Globus pallidus (tissue), 1 donor: ENCODE results near the gene ZP2.
"Not testable (repeated sequence)": the region's sequence is repeated elsewhere in the genome, so short reads cannot be mapped to it uniquely, and the experiment has no call there.

Experiments
- DNase-seq: peaks from one replicate; pipeline ENCODE4 v3.0.0-alpha.2; 2015; ENCODE audit warnings: low spot score

ZP2 gene

GRCh38 chr16:21211486-21211885, at the start of gene ZP2:
ZP2 (minus strand) TSS chr16:21211574; CDS start chr16:21211547, 27 bp downstream.
- no peak for DNase-seq

DNA sequence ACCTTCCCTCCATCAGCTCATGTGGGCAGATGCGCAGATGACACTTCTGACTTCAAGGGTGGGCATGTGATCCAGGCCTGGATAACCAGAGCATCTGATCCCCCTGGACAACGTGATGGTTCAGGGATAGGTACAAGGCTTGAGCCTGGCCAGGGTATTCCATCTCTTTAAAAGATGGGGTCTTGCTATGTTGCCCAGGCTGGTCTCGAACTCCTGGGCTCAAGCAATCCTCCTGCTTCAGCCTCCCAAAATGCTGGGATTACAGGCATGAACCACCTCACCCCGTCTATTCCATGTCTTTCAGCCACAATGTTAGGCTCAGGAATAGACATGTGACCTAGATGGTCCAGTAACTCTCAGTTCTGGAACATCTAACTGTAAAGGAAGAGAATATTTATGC, 45.9 kb upstream of the ZP2 start:
- DNase-seq = no peak

GRCh38 chr16:21256636-21257035, 45.3 kb upstream of the ZP2 start:
- no peak for DNase-seq

GRCh38 chr16:21253470-21253869, 42.1 kb upstream of the ZP2 start:
- DNase-seq = no peak

GRCh38 chr16:21250072-21250923, 38.9 kb upstream of the ZP2 start:
- no peak for DNase-seq

DNA sequence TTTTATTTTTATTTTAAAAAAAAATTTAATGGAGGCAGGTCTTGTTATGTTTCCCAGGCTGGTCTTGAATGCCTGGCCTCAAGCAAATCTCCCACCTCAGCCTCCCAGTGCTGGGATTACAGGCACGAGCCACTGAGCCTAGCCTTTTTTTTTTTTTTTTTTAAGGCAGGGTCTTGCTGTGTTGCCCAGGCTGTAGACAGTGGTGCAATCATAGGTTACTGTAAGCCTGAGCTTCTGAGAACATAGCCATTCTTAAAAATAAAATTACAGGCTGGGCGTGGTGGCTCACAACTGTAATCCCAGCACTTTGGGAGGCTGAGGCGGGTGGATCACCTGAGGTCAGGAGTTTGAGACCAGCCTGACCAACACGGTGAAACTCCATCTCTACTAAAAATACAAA, 36.8 kb upstream of the ZP2 start:
- DNase-seq = not testable (repeated sequence)

GRCh38 chr16:21244518-21245215, 33.3 kb upstream of the ZP2 start:
- DNase-seq = no peak

- DNase-seq = no peak
Measured at GRCh38 chr16:21242756-21243155, 31.4 kb upstream of the ZP2 start.

GRCh38 chr16:21239646-21240045, 28.3 kb upstream of the ZP2 start:
- DNase-seq = no peak

GRCh38 chr16:21236831-21237230, 25.5 kb upstream of the ZP2 start:
- DNase-seq = no peak

DNA sequence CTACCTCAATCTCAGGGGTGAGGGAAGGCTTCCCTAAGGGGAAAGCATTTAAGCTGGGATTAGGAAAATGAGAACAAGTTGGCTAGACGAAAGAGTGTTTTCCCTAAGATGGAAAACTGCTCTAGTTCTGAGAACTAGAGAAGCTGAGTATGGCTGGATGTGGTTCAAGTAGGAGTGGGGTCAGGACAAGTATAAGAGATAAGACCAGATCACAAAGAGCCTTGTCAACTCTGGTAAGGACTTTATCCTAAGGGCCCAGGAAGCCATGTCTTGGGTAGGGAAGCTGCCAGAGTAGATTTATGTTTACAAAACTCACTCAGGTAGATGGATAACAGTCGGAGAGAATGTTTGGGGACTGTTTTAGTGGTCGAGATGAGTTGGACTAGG, 23.8 kb upstream of the ZP2 start:
- DNase-seq = no peak

- DNase-seq = no peak
Measured at GRCh38 chr16:21233521-21234150, 22.3 kb upstream of the ZP2 start, which contains the start of gene ANKS4B. ANKS4B (plus strand) TSS chr16:21233699; CDS start chr16:21233738, 39 bp downstream.

- DNase-seq = no peak
Measured at GRCh38 chr16:21233045-21233520, 21.7 kb upstream of the ZP2 start.

GRCh38 chr16:21228361-21228872, 17.0 kb upstream of the ZP2 start:
- no peak for DNase-seq

DNA sequence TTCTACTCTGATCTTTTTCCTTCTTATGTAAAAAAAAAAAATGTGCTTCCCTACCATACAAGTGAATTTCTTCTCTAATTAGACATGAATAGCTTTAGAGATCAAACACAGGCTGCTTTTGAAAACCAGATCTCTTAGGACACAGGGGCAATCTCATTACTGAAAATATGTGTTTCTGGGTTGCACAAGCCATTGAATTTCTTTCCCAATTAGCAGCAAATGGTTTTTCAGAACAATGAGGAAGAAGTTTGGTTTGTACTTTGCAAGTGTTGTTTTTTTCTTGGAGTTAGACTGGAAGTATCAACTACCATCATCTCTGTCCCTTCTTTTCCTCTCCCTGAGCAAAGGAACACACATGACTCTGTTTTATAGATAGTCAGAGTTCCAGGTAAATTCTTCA, 16.5 kb upstream of the ZP2 start:
- no peak for DNase-seq

DNA sequence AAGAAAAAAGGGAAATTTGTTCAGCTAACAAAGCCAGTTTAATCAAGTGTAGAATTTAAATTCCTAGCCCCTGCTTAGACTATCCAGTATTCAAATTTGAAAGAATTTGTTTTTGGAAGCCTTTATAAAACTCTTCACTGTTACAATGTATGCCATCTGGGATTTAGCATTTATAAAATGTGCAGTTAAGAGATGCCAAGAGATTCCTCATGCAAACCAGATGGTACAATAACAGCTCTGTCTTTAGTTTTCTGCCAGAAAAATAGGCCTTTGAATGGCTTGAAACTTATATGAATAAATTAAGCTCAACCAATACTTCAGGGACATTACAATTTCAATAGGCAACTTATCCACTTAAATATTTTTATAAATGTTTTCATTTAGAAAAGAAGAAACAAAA, 15.4 kb upstream of the ZP2 start:
- DNase-seq = peak; percentile 1

GRCh38 chr16:21224800-21225199, 13.4 kb upstream of the ZP2 start:
- no peak for DNase-seq

GRCh38 chr16:21223787-21224186, 12.4 kb upstream of the ZP2 start:
- DNase-seq = no peak

- DNase-seq = no peak
Measured at GRCh38 chr16:21222495-21223337, 11.3 kb upstream of the ZP2 start.

DNA sequence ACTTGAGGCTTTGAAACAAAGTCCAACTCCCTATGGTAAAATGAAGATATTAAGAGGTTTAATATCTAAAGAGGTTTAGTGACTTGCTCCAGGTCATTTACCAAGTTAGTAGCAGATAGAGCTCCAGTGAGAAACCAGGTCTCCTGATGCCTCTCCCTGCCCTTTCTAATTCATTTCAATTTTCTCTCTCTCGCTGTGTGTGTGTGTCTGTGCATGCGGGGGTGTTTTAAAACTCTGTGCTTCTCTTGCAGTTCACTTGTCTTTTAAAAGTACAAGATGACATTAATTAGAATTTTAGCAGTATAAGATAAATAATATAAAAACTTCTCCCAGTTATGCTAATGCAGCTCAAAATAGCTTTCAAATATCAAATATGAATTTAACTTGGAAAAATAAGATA, 8.2 kb upstream of the ZP2 start:
- no peak for DNase-seq

DNA sequence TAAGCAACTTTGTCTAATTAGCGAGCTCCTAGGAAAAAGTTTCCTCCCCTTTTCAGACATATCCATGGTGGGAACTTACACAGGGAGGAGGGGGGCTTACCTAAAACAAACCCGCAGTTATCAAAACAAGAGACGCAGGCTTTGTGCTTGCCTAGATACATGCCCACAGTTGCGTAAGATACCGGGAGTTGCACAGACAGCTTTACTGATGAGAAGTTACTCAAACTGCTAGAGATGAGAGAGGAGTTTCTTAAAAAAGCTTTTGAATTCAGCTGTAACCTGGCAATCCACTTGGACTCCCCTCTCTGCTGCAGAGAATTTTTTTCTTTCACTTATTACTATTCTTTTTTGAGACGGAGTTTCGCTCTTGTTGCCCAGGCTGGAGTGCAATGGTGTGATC, 6.8 kb upstream of the ZP2 start:
- DNase-seq = no peak

DNA sequence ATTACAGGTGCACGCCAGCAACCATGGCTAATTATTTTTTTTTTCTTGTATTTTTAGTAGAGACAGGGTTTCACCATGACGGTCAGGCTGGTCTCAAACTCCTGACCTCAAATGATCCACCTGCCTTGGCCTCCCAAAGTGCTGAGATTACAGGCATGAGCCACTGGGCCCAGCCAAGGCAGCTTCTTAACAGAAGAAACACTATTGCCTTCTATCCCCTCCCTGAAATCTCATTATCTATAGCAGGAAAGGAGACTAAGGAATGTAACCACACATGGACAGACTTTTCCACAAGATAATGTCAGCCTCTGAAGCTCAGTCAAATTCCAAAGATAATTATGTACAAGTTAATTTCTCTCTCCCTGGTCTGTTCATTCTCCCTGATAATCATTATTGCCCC, 5.7 kb upstream of the ZP2 start:
- DNase-seq = no peak
